ENCODE data around the gene ECE2. TPM values are rescaled to one million over a fixed set of nuclear protein-coding genes. Genes with fewer than 3 reads are reported as not detected.

ECE2 gene
- total RNA-seq, 1 experiment from 2014 or later, result 0.46 TPM

DNA sequence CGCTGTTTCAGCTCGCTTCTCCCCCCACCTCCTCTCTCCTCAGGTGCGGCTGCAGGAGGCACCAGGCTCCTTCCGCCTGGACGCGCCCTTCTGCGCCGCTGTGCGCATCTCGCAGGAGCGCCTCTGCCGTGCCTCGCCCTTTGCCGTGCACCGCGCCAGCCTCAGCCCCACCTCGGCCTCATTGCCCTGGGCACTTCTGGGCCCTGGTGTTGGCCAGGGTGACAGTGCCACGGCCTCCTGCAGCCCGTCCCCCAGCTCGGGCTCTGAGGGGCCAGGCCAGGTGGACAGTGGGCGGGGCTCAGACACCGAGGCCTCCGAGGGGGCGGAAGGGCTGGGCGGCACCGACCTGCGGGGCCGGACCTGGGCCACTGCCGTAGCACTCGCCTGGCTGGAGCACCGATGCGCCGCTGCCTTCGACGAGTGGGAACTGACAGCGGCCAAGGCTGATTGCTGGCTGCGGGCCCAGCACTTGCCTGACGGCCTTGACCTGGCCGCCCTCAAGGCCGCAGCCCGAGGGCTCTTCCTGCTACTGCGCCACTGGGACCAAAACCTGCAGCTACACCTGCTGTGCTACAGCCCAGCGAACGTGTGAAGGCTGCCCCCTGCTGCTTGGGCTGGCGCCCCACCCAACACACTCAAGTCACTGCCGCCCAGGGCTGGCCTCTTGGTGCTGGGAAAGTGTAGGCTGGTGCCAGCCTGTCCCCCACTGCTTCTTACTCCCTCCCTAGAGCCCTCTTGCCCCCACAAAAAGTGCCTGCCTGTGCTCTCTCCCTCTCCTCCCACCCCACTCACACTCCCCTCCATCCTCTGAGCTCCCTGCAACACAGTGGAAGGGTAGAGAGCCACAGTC lies 34.1 kb upstream of the ECE2 start (continued):
- TF ChIP-seq, protein P1, sequence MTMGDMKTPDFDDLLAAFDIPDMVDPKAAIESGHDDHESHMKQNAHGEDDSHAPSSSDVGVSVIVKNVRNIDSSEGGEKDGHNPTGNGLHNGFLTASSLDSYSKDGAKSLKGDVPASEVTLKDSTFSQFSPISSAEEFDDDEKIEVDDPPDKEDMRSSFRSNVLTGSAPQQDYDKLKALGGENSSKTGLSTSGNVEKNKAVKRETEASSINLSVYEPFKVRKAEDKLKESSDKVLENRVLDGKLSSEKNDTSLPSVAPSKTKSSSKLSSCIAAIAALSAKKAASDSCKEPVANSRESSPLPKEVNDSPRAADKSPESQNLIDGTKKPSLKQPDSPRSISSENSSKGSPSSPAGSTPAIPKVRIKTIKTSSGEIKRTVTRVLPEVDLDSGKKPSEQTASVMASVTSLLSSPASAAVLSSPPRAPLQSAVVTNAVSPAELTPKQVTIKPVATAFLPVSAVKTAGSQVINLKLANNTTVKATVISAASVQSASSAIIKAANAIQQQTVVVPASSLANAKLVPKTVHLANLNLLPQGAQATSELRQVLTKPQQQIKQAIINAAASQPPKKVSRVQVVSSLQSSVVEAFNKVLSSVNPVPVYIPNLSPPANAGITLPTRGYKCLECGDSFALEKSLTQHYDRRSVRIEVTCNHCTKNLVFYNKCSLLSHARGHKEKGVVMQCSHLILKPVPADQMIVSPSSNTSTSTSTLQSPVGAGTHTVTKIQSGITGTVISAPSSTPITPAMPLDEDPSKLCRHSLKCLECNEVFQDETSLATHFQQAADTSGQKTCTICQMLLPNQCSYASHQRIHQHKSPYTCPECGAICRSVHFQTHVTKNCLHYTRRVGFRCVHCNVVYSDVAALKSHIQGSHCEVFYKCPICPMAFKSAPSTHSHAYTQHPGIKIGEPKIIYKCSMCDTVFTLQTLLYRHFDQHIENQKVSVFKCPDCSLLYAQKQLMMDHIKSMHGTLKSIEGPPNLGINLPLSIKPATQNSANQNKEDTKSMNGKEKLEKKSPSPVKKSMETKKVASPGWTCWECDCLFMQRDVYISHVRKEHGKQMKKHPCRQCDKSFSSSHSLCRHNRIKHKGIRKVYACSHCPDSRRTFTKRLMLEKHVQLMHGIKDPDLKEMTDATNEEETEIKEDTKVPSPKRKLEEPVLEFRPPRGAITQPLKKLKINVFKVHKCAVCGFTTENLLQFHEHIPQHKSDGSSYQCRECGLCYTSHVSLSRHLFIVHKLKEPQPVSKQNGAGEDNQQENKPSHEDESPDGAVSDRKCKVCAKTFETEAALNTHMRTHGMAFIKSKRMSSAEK (CRISPR knock-in tag; IDR thresholded peaks at IDR 0.05; ENCODE audit: borderline replicate concordance), result no peak
- TF ChIP-seq FOXP1 (CRISPR knock-in tag; IDR thresholded peaks at IDR 0.05; ENCODE audit: borderline replicate concordance) (no peak), ESRRA (CRISPR knock-in tag; IDR thresholded peaks at IDR 0.05; ENCODE audit: borderline replicate concordance) (no peak), OVOL2 (CRISPR knock-in tag; IDR thresholded peaks at IDR 0.05; ENCODE audit: borderline replicate concordance) (no peak), PRRX2 (CRISPR knock-in tag; IDR thresholded peaks at IDR 0.05) (no peak), ZNF396 (CRISPR knock-in tag; IDR thresholded peaks at IDR 0.05; ENCODE audit: borderline replicate concordance) (no peak), SMAD3 (CRISPR knock-in tag; IDR thresholded peaks at IDR 0.05; ENCODE audit: borderline replicate concordance) (0 out of 2 replicates have a peak, but pooled peaks have one; percentile 34), RORB (CRISPR knock-in tag; IDR thresholded peaks at IDR 0.05) (no peak)
- TF ChIP-seq, protein P2, sequence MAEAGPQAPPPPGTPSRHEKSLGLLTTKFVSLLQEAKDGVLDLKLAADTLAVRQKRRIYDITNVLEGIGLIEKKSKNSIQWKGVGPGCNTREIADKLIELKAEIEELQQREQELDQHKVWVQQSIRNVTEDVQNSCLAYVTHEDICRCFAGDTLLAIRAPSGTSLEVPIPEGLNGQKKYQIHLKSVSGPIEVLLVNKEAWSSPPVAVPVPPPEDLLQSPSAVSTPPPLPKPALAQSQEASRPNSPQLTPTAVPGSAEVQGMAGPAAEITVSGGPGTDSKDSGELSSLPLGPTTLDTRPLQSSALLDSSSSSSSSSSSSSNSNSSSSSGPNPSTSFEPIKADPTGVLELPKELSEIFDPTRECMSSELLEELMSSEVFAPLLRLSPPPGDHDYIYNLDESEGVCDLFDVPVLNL (CRISPR knock-in tag; IDR thresholded peaks at IDR 0.05; ENCODE audit: borderline replicate concordance, low read depth), result 0 out of 2 replicates have a peak, but pooled peaks have one; percentile 60
- TF ChIP-seq, protein P3, sequence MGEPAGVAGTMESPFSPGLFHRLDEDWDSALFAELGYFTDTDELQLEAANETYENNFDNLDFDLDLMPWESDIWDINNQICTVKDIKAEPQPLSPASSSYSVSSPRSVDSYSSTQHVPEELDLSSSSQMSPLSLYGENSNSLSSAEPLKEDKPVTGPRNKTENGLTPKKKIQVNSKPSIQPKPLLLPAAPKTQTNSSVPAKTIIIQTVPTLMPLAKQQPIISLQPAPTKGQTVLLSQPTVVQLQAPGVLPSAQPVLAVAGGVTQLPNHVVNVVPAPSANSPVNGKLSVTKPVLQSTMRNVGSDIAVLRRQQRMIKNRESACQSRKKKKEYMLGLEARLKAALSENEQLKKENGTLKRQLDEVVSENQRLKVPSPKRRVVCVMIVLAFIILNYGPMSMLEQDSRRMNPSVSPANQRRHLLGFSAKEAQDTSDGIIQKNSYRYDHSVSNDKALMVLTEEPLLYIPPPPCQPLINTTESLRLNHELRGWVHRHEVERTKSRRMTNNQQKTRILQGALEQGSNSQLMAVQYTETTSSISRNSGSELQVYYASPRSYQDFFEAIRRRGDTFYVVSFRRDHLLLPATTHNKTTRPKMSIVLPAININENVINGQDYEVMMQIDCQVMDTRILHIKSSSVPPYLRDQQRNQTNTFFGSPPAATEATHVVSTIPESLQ (CRISPR knock-in tag; IDR thresholded peaks at IDR 0.05), result no peak

DNA sequence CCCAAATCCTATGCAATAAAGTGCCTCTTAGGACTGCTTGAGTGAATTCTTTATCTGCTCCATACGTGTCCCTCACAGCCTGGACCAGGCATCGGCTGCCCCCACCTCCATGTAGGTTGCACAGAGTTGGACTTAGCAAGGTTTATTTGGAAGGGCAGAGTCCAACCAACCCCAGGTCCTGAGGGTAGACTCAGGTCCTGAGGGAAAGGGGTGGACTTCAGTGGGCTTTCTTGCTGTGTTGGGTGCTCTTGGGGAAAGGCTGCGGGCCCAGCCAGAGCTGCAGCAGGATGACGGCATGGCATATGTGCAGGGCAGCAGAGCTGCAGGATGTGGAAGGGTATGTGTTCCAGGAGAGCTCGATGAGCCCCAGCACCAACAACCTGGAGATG lies 33.5 kb upstream of the ECE2 start:
- ChIA-PET POLR2A (interaction anchor here (1.3 to 2.0 kb wide), 3 partner anchors 15 to 67 kb away, joined by 3 to 6 read pairs (median 6); partner anchors contain the start of gene CAMK2N2), CTCF (interaction anchor here (0.5 to 7.5 kb wide), 5 partner anchors 8 to 847 kb away, joined by 5 to 88 read pairs (median 7); partner anchors contain the start of genes EEF1AKMT4 and VWA5B2)
- Mint-ChIP-seq H3K4me3 (peak overlapping the region; percentile 25; the same call in 1 of the 2 replicates), H3K4me1 (peaks cover 3% of the 10 kb centered on the region; the same call in 1 of the 2 replicates), H3K9me3 (no peaks in the 10 kb centered on the region), H3K27me3 (ENCODE audit: low read depth) (peaks cover 3% of the 10 kb centered on the region), H3K27ac (no peak overlapping the region), H3K36me3 (peaks cover 21% of the 10 kb centered on the region)
- no peak for DNase-seq (ENCODE audit: low spot score)
- no peak for ATAC-seq
- TF ChIP-seq ZNF263 (CRISPR knock-in tag; IDR thresholded peaks at IDR 0.05; ENCODE audit: low read depth) (no peak), JUN (CRISPR knock-in tag; IDR thresholded peaks at IDR 0.05) (no peak), FOXJ3 (CRISPR knock-in tag; IDR thresholded peaks at IDR 0.05; ENCODE audit: borderline replicate concordance) (no peak)

All from WTC11 (cell line).